OCI-LY1 (cell line): ENCODE measurements around the gene SLC25A33.

ENCODE experiments used
- H2AFZ ChIP-seq: fragments of 200-600 bp; sonication (generic), shearing (Covaris generic); 2 replicates; pipeline ENCODE4 v1.6.0; 2014; ENCODE audit warnings: antibody characterized with exemption, mild to moderate bottlenecking, low read length
- H3F3A ChIP-seq: fragments of 200-600 bp; sonication (generic), shearing (Covaris generic); 2 replicates; pipeline ENCODE4 v1.6.0; 2014; ENCODE audit warnings: mild to moderate bottlenecking, antibody characterized with exemption, low read length, moderate library complexity; ENCODE audit not compliant: insufficient read depth
- H3K27ac ChIP-seq: fragments of 200-600 bp; sonication (generic); 2 replicates; pipeline ENCODE4 v1.5.1; 2014; ENCODE audit warnings: low read length, mixed run types, mild to moderate bottlenecking, low read depth; ENCODE audit not compliant: poor library complexity, severe bottlenecking
- H3K27me3 ChIP-seq: fragments of 200-600 bp; sonication (generic); 2 replicates; pipeline ENCODE4 v1.6.0; 2014; ENCODE audit warnings: antibody characterized with exemption, mild to moderate bottlenecking, low read length, moderate library complexity; ENCODE audit not compliant: insufficient read depth
- H3K36me3 ChIP-seq: fragments of 200-600 bp; sonication (generic); 2 replicates; pipeline ENCODE4 v1.6.1; 2014; ENCODE audit warnings: mild to moderate bottlenecking, antibody characterized with exemption, low read length, moderate library complexity, mixed read lengths; ENCODE audit not compliant: insufficient read depth
- H3K4me1 ChIP-seq: fragments of 200-600 bp; sonication (generic); 2 replicates; pipeline ENCODE4 v1.5.1; 2014; ENCODE audit warnings: mild to moderate bottlenecking, low read length, moderate library complexity; ENCODE audit not compliant: insufficient read depth, severe bottlenecking
- H3K4me2 ChIP-seq: fragments of 200-600 bp; sonication (generic), shearing (Covaris generic); 2 replicates; pipeline ENCODE4 v1.6.1; 2014; ENCODE audit warnings: low read length
- H3K4me3 ChIP-seq: fragments of 200-600 bp; sonication (generic); 2 replicates; pipeline ENCODE4 v1.5.1; 2014; ENCODE audit warnings: low read length, low read depth, mild to moderate bottlenecking, mixed read lengths; ENCODE audit not compliant: poor library complexity, severe bottlenecking
- H3K79me2 ChIP-seq: fragments of 200-600 bp; shearing (Covaris generic); 2 replicates; pipeline ENCODE4 v1.6.1; 2016; ENCODE audit warnings: mixed run types, low read length, mixed read lengths; ENCODE audit not compliant: insufficient read depth
- H3K9ac ChIP-seq: fragments of 200-600 bp; sonication (generic), shearing (Covaris generic); 2 replicates; pipeline ENCODE4 v1.6.1; 2014; ENCODE audit warnings: mild to moderate bottlenecking, low read length, mixed read lengths
- H3K9me2 ChIP-seq: fragments of 200-600 bp; sonication (generic), shearing (Covaris generic); 2 replicates; pipeline ENCODE4 v1.6.1; 2014; ENCODE audit warnings: low read depth, mild to moderate bottlenecking, low read length, mixed read lengths
- H3K9me3 ChIP-seq: fragments of 200-600 bp; shearing (Covaris generic); 2 replicates; pipeline ENCODE4 v1.6.1; 2014; ENCODE audit warnings: low read length, mixed read lengths
- H4K20me1 ChIP-seq: fragments of 200-600 bp; sonication (generic), shearing (Covaris generic); 2 replicates; pipeline ENCODE4 v1.6.0; 2016; ENCODE audit warnings: mild to moderate bottlenecking, low read length; ENCODE audit not compliant: insufficient read depth
- CTCF ChIP-seq: fragments of 200-600 bp; sonication (generic), shearing (Covaris generic); IDR thresholded peaks from 2 replicates; pipeline ENCODE4 v1.5.1; 2017; ENCODE audit warnings: mild to moderate bottlenecking, antibody characterized with exemption, low read length, moderate library complexity, mixed read lengths
- EZH2 ChIP-seq: fragments of 200-600 bp; sonication (generic), shearing (Covaris generic); IDR thresholded peaks from 2 replicates; pipeline ENCODE4 v1.8.0; 2017; ENCODE audit warnings: borderline replicate concordance, mixed run types, mild to moderate bottlenecking, antibody characterized with exemption, low read length, moderate library complexity, mixed read lengths

Gene SLC25A33

GRCh38 chr1:9576903-9577302 is 37.6 kb downstream of the SLC25A33 start:
- no peaks in the 10 kb centered on the region for H3K4me1 ChIP-seq
- H3F3A ChIP-seq: no peaks in the 10 kb centered on the region
- no peak overlapping the region for H2AFZ ChIP-seq
- no peak; the same call in 1 of the 2 replicates for TF ChIP-seq CTCF
- TF ChIP-seq EZH2: no peak
- H3K27me3 ChIP-seq: no peaks in the 10 kb centered on the region
- no peaks in the 10 kb centered on the region for H3K79me2 ChIP-seq
- H3K4me3 ChIP-seq: no peak overlapping the region
- no peaks in the 10 kb centered on the region for H3K9me3 ChIP-seq
- no peak overlapping the region for H3K4me2 ChIP-seq
- no peaks in the 10 kb centered on the region for H4K20me1 ChIP-seq
- H3K9me2 ChIP-seq: no peaks in the 10 kb centered on the region
- H3K9ac ChIP-seq: no peak overlapping the region
- no peak overlapping the region for H3K27ac ChIP-seq
- peaks cover 12% of the 10 kb centered on the region for H3K36me3 ChIP-seq

GRCh38 chr1:9577423-9577822 is 38.2 kb downstream of the SLC25A33 start:
- Histone ChIP-seq H3K4me2 (no peak overlapping the region), H3K79me2 (no peaks in the 10 kb centered on the region), H3K9ac (no peak overlapping the region), H3F3A (0 out of 2 replicates have a peak, but pooled peaks cover under 1% of the 10 kb centered on the region), H4K20me1 (no peaks in the 10 kb centered on the region), H2AFZ (no peak overlapping the region), H3K36me3 (peaks cover 17% of the 10 kb centered on the region), H3K27me3 (no peaks in the 10 kb centered on the region), H3K4me3 (no peak overlapping the region), H3K9me2 (no peaks in the 10 kb centered on the region), H3K9me3 (no peaks in the 10 kb centered on the region), H3K4me1 (no peaks in the 10 kb centered on the region), H3K27ac (no peak overlapping the region)
- TF ChIP-seq EZH2 (no peak), CTCF (no peak)

- H3F3A ChIP-seq: peaks cover 3% of the 10 kb centered on the region; the same call in 1 of the 2 replicates
- H3K4me2 ChIP-seq: no peak overlapping the region
- no peaks in the 10 kb centered on the region for H3K9me3 ChIP-seq
- H3K27ac ChIP-seq: no peak overlapping the region
- no peaks in the 10 kb centered on the region for H3K9me2 ChIP-seq
- H3K36me3 ChIP-seq: peaks cover 48% of the 10 kb centered on the region
- H3K4me3 ChIP-seq: no peak overlapping the region
- H3K27me3 ChIP-seq: no peaks in the 10 kb centered on the region
- no peak overlapping the region for H3K9ac ChIP-seq
- TF ChIP-seq EZH2: no peak
- TF ChIP-seq CTCF: no peak
- H4K20me1 ChIP-seq: no peaks in the 10 kb centered on the region
- H3K4me1 ChIP-seq: no peaks in the 10 kb centered on the region
- H2AFZ ChIP-seq: no peak overlapping the region
- no peaks in the 10 kb centered on the region for H3K79me2 ChIP-seq
Observed at GRCh38 chr1:9580942-9581341, 41.7 kb downstream of the SLC25A33 start.
